Fibroblast of villous mesenchyme (primary cell): ENCODE data around the gene C15orf39. TPM values are rescaled to one million over a fixed set of nuclear protein-coding genes. Genes with fewer than 3 reads are reported as not detected.
"Not testable (repeated sequence)": the region's sequence is repeated elsewhere in the genome, so short reads cannot be mapped to it uniquely, and the experiment has no call there.

Experiments used
- DNase-seq: peaks from one replicate; pipeline ENCODE4 v3.0.0-alpha.2; 2010; ENCODE audit warnings: low read depth
- H3K4me3 ChIP-seq: 2 replicates; pipeline ENCODE4 v1.5.1; 2011; ENCODE audit warnings: low read depth, mild to moderate bottlenecking, low read length
- CTCF ChIP-seq: IDR thresholded peaks from 2 replicates; pipeline ENCODE4 v1.5.1; 2012; ENCODE audit warnings: low read depth, mild to moderate bottlenecking, low read length; ENCODE audit not compliant: insufficient read depth
- small RNA-seq: library from RNA; depleted of rRNA; stranded (forward); fragments of <200 nt; gene quantifications from one replicate; pipeline ENCODE3, GENCODE V24; 2012
- total RNA-seq: library from RNA; depleted of rRNA; stranded (reverse); fragments of >200 nt; gene quantifications from 2 replicates; pipeline ENCODE4 v1.2.3, GENCODE V29; 2012

C15orf39 gene
- total RNA-seq, 1 donor = 9.1 TPM

DNA sequence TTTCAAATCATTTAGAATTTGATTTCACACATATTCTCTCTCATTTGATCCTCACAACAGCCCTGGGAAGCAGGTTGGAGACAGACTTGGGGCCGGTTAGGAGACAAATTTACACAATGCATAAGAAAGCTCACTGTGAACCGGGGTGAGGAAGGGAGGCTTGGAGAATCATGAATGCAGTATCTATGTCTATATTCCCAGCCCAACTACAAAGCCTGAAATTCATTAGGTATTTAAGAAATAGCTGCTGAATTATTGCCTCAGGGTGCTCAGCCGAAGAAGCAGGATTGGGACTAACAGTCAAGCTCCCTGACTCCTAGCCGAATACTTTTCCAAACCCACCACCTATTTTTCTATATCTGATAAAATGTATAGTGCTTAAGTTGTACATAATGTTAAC is 48.0 kb downstream of the C15orf39 start:
- DNase-seq = no peak
- no peak for TF ChIP-seq CTCF
- no peak overlapping the region for H3K4me3 ChIP-seq

GRCh38 chr15:75251343-75251742 is 49.7 kb downstream of the C15orf39 start:
- not testable (repeated sequence) for DNase-seq, H3K4me3 ChIP-seq

DNA sequence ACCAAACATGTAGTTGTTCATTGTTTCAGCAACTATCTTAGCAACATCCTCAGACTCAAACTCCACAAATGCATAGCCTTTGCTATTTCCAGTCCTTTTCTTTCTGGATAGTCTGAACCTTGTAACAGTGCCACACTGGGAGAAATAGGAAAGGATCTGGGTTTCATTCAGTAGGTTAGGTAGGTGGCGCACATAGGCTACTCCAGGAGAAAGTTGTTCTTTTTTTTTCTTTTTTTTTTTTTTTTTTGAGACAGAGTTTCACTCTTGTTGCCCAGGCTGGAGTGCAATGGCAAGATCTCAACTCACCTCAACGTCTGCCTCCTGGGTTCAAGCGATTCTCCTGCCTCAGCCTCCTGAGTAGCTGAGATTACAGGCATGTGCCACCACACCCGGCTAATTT is 50.6 kb downstream of the C15orf39 start:
- not testable (repeated sequence) for DNase-seq, H3K4me3 ChIP-seq

GRCh38 chr15:75258034-75258433 is 56.4 kb downstream of the C15orf39 start, which contains the start of gene GOLGA6C:
Gene GOLGA6C, plus strand, starts transcription at chr15:75258334. Its CDS starts 265 bp downstream, at chr15:75258599.
- DNase-seq, H3K4me3 ChIP-seq: not testable (repeated sequence)

- not testable (repeated sequence) for H3K4me3 ChIP-seq, DNase-seq
Observed at GRCh38 chr15:75258620-75259343, 57.1 kb downstream of the C15orf39 start.

DNA sequence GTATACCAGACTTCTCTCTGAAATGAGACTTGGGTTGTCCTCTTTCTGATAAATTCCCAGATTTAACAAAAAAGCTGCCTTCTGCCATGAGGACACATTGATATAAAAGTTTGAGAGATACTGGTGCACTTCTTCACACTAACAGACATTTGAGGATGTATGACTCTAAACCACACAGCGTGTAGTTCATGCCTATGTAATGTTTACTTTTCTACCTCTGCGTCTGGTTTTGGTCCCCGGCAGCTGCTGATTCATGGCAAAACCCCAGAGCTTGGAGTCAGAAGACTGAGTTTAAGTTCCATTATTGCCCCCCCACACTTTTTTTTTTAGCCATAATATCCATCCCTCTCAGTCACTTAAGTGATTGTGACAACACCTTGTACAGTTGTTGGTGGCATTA is 58.2 kb downstream of the C15orf39 start:
- H3K4me3 ChIP-seq, DNase-seq: not testable (repeated sequence)

Small RNA genes within 50 kb of the gene (small RNA-seq; reads per million reads assigned to genes)
- not detected for gene AC068338.1

Other genes with a start within 250 kb of the C15orf39 start
- 2.6 and 11.0 TPM in 2 replicates for gene RPP25, start 245.1 kb upstream of the C15orf39 start, total RNA-seq
- gene SCAMP5, start 206.3 kb upstream of the C15orf39 start, total RNA-seq = 0.43 and 1.6 TPM in 2 replicates
- 7.4 and 7.8 TPM in 2 replicates for gene PPCDC, start 178.3 kb upstream of the C15orf39 start, total RNA-seq
- not detected in 2 replicates for gene GOLGA6C, start 56.5 kb downstream of the C15orf39 start, total RNA-seq
- not detected in 2 replicates for gene GOLGA6D, start 81.0 kb downstream of the C15orf39 start, total RNA-seq
- 61.7 and 74.7 TPM in 2 replicates for gene COMMD4, start 134.2 kb downstream of the C15orf39 start, total RNA-seq
- gene NEIL1, start 145.2 kb downstream of the C15orf39 start, total RNA-seq = 3.2 and 4.3 TPM in 2 replicates
- 123 and 162 TPM in 2 replicates for gene MAN2C1, start 166.7 kb downstream of the C15orf39 start, total RNA-seq
- 29.0 and 35.0 TPM in 2 replicates for gene SIN3A, start 249.8 kb downstream of the C15orf39 start, total RNA-seq